Islet of Langerhans (tissue), 1 donor: ENCODE results near the gene MTMR3.
"Not testable (repeated sequence)": the region's sequence is repeated elsewhere in the genome, so short reads cannot be mapped to it uniquely, and the experiment has no call there.

Experiments
- FAIRE-seq: peaks from one replicate; lab custom pipeline; 2011; peaks lifted over from hg19 to GRCh38; lab: Jason Lieb, UNC

MTMR3 gene

GRCh38 chr22:29967461-29967860, 84.5 kb downstream of the MTMR3 start:
- no peak for FAIRE-seq

DNA sequence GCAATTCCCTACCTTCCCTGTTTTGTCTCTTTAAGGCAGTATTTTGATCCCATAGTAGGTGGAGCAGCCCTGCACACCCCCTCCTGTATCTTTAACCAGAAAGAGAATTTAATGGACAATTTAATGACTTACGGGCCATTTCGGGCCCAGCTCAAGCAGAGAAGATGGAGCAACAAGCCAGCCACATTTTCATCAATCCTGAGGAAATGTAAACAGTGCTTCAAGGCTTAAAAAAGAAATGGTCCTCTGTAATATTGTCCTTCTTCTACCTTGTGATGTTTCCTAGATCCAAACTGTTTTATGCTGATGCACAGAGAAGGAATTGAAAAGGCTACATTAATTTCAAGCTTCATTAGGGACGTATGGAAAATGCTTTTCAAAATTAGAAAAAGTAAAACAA, 88.6 kb downstream of the MTMR3 start:
- FAIRE-seq, result peak; percentile 95

DNA sequence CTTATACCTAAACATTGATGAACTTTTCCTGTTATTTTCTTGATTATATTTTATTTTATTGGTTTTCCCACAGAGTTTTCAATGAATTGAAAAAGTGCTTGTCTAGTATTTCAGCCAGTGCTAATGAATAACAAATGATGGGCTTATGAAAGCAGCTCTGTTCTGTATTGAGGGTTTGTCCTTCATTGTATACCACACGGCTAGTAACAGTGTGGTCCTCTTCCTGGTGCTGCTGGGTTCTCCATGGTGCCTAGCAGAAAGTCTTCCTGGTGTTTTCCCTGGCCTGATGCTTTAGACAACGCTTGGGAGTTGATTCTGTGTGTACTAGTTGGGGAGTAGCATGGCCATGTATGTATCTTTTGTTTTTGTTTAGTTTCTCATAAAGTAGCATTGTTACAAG, 89.1 kb downstream of the MTMR3 start:
- no peak for FAIRE-seq

- peak; percentile 99 for FAIRE-seq
These were observed 90.3 kb downstream of the MTMR3 start for GRCh38 chr22:29973269-29973668.

DNA sequence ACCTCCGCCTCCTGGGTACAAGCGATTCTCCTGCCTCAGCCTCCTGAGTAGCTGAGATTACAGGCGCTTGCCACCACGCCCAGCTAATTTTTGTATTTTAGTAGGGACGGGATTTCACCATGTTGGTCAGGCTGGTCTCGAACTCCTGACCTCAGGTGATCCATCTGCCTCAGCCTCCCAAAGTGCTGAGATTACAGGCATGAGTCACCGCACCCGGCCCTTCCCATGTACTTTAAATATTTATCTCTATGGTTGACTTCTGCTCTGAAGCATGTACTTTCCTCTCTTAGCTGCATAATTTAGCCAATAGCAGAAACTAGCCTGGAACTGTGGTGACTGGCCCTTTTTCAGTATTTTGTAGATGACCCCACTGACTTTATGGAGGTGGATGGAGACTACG, 90.7 kb downstream of the MTMR3 start:
- FAIRE-seq, result not testable (repeated sequence)

DNA sequence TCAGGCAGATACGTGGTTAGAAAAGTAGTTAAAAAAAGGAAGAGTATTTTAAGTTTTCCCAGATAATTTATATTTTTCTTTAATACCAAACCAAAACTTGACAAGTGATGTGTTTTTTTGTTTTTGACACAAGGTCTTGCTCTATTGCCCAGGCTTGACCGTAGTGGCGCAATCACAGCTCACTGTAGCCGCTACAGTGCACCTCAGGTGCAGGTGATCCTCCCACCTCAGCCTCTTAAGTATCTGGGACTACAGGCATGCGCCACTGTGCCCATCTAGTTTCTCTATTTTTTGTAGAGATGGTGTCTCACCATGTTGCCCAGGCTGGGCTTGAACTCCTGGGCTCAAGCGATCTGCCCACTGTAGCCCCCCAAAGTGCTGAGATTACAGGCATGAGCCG, 92.5 kb downstream of the MTMR3 start:
- no peak for FAIRE-seq

- peak; percentile 47 for FAIRE-seq
These were observed 94.1 kb downstream of the MTMR3 start for GRCh38 chr22:29977107-29977506.

DNA sequence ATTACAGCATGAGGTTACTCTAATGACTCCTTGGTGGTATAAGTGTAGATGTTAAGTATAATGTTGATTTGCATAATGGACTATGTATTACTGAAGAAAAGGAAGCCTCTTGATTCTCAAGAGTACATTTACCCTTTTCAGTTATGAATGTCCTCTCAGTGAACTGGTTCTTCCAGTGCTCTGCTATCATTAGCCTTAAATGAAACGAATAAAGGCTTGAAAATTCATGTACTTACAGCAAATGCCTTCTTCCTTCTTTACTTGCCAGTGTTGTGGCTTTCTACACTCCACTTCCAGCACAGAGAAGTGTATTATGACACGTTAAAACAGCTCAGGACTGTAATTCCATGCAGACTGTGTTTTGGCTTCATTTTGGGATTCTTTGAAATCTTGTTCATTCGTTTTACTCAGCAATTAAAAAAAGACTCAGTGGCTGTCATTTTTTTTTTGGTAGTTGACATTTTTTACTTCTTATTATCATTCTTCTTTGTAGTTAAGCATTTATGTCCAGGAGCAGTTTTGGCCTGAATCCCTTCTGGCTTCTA, 96.9 kb downstream of the MTMR3 start:
- peak; percentile 91 for FAIRE-seq

DNA sequence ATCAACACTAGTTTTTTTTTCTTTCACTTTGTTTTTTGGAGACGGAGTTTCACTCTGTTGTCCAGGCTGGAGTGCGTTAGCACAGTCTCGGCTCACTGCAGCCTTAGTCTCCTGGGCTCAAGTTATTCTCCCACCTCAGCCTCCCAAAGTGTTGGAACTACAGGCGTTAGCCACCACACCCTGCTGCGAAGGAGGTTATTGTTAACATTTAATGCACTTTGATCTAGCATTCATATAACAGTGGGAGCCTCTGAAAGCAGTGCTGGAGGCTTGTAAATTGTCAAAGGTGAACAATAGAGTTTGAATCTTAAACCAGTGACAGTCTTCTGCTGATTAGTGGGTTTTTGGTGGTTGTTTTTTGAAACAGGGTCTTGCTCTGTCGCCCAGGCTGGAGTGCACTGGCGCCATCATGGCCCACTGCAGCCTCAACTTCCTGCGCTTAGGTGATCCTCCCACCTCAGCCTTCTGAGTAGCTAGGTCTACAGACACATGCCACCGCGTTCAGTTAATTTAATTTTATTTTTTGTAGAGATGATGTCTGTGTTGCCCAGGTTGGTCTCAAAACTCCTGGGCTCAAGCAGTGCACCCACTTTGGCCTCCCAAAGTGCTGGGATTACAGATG, 100.4 kb downstream of the MTMR3 start:
- FAIRE-seq, result no peak

GRCh38 chr22:29985912-29986311, 102.9 kb downstream of the MTMR3 start:
- no peak for FAIRE-seq

GRCh38 chr22:29987137-29987536, 104.2 kb downstream of the MTMR3 start:
- no peak for FAIRE-seq

- FAIRE-seq, result no peak
These were observed 105.7 kb downstream of the MTMR3 start for GRCh38 chr22:29988719-29989118.

- FAIRE-seq, result no peak
These were observed 106.5 kb downstream of the MTMR3 start for GRCh38 chr22:29989446-29989845.

DNA sequence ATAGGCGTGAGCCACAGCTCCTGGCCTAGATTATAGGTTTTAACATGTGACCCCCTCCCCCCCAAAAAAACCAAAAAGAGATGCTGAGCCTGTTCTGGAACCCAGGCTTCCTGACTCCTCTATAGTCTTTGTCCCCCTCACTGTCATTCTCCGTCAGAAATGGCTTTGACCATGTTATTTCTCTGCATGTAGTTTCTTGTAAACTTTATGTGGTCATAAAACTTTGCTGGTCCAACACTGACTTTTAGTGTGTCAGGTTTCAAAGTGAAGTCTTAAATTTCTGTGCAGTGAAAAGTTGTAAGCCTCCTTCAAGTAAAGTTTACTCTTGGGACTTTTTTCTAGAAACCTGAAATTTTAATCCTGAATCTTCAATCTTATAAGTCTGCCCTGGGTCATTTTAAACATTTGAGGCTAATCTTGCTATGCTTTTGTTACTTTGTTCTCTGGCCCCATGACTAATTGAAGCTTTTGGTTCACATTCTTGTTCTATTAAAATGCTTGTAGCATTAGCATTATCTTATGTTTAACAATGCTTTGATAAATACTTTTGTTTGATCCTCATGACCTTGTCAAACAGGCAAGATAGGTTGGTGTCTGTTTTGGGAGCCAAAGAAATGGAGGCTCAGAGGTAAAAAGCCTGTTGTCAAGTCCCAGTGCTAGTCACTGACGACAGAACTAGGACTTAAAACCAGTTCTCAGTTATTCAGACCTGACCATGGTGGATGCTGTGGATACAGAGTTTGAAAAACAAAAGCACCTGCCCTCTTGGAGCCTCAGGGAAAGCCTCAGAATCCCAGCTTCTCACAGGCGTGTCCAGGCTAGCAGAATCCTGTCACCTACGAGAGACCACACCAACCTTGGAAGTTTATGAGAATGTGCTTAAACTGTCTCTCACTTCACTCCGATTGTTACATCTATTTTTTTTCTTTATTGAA, 109.6 kb downstream of the MTMR3 start:
- no peak for FAIRE-seq

DNA sequence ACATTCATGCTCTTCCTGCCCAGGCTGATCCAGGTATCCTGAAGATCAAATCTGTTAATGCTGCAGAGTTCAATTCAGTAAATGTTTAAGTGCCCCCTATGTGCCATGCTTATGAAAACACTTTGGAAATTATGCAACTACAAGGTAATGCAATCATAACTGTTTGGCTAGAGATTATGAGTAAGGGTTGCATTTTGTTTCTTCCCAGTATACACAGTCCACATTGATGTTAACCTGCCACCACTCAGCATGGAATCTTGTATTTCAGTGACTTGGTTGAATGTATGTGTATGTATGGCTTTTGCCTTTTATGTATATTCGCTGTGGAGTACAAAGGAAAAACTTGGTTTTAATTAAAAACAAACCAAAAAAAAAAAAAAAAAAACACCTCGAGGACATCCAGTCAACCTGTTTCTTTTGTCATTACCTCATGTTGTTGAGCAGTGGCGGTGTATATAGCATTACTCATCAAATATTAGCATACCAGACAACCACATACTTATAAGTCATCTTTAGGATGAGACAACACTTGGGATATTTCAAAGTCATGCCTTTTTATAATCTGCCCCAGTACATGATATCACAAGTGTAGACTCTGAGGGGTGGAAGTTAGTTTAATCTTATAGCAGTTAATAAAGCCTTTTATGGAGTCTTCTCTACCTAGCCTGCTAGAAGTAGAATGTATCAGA, 111.2 kb downstream of the MTMR3 start:
- FAIRE-seq, result no peak

GRCh38 chr22:29994943-29995342, 112.0 kb downstream of the MTMR3 start:
- peak; percentile 70 for FAIRE-seq

DNA sequence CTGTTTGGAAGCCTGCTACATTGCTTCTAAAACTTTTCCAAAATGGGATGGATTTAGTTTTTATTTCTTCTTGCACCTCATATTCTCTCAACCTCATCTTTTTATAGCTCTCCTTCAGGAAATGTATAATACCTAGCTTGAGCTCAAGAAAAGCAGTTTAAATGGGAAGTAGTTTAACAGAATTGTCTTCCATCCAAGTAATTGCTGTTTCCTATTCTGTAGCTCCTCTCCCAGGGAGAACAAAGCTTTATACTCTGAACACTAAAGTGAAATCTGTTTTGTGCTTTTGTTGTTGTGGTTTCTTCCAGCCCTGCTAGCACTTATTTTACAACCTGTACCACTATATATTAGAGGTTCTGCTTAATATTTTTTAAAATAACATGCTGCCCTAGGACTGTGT, 114.1 kb downstream of the MTMR3 start:
- no peak for FAIRE-seq

- peak; percentile 92 for FAIRE-seq
These were observed 114.5 kb downstream of the MTMR3 start for GRCh38 chr22:29997516-29997915.

- FAIRE-seq, result no peak
These were observed 115.8 kb downstream of the MTMR3 start for GRCh38 chr22:29998627-29999384.

DNA sequence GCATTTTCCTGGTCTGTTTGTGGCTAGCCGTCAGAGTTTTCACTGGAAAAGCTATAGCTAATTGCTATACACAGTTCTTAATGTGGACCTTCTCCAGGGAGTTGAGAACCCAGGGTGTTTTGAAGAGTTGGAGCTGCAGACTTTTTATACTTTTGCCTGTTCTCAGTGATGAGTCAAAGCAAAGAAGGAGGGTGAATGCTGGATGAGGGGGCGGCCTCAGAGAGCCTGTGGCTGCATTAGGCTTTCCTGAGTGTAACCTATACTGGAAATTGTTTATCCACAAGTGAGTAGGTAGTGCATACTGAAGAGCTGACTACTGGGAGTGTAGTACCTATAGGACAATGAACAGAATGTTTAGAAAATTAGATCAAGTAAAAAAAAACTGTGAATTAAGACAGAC, 117.6 kb downstream of the MTMR3 start:
- no peak for FAIRE-seq

GRCh38 chr22:30001459-30001858, 118.5 kb downstream of the MTMR3 start:
- FAIRE-seq, result no peak

GRCh38 chr22:30002861-30003486, 120.0 kb downstream of the MTMR3 start:
- no peak for FAIRE-seq
